Measurements from ENCODE around the gene ACTN1.
A peak's percentile ranks its signal among the peaks of the same experiment; 100 is the strongest.

ACTN1 gene

DNA sequence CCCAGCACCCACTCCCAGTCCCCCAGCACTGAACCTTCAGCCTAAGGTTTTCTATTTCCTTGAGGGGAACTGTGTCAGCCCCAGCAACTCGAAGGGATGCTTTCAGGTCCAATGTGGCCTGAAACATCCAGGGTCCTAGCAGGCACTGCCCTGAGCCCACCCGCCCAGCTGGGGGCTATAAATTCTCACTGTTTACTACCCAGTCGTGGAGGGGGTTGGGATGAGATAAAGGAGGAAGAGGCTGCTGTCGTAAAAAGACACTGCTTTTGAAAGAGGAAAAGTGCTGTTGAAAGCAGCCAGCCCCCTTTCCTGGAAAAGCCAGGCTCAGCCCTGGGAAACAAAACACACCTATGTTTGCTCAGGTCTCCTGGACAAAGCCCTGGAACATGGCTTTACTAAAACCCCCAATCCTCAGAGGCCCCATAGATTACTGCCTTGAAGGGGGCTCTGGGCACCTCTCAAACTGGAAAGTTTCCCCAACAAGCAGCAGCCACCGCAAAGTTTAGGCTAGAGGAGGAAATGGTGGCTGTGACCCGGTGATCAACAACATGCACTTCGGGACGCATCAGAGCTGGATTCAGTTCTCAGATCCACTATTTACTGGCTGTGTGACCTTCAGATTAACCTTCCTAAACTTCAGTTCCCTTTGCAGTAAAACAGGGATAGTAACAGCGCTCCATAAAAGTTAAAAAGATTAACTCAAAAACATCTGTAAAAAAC lies 51.0 kb downstream of the ACTN1 start:
- DNase-seq: no peak
- Mint-ChIP-seq H3K27me3 (peaks cover 0 to 35% of the 10 kb centered on the region in 2 donors), H3K27ac (no peak overlapping the region), H3K36me3 (ENCODE audit: insufficient read depth) (peaks cover 4% of the 10 kb centered on the region), H3K4me1 (ENCODE audit: low read depth in 2 of 2) (no peaks in the 10 kb centered on the region), H3K4me3 (no peak overlapping the region), H3K9me3 (peaks cover 0 to 4% of the 10 kb centered on the region in 2 donors)
- ATAC-seq (replicated peaks): no peak

GRCh38 chr14:68927089-68927488 lies 52.0 kb downstream of the ACTN1 start:
- DNase-seq (no peak), ATAC-seq (replicated peaks) (no peak)
- peaks cover 0 to 35% of the 10 kb centered on the region in 2 donors for H3K27me3 Mint-ChIP-seq
- H3K27ac Mint-ChIP-seq: no peak overlapping the region
- H3K4me3 Mint-ChIP-seq: no peak overlapping the region
- peaks cover 0 to 4% of the 10 kb centered on the region in 2 donors for H3K9me3 Mint-ChIP-seq
- H3K4me1 Mint-ChIP-seq (ENCODE audit: low read depth in 2 of 2): no peaks in the 10 kb centered on the region
- H3K36me3 Mint-ChIP-seq (ENCODE audit: insufficient read depth): peaks cover 4% of the 10 kb centered on the region

GRCh38 chr14:68926236-68926635 lies 52.9 kb downstream of the ACTN1 start:
- ATAC-seq (replicated peaks) (no peak), DNase-seq (no peak)
- Mint-ChIP-seq H3K36me3 (ENCODE audit: insufficient read depth) (peaks cover 4% of the 10 kb centered on the region), H3K27me3 (peaks cover 0 to 35% of the 10 kb centered on the region in 2 donors), H3K4me3 (no peak overlapping the region), H3K27ac (no peak overlapping the region), H3K4me1 (ENCODE audit: low read depth in 2 of 2) (no peaks in the 10 kb centered on the region), H3K9me3 (peaks cover 0 to 4% of the 10 kb centered on the region in 2 donors)

DNA sequence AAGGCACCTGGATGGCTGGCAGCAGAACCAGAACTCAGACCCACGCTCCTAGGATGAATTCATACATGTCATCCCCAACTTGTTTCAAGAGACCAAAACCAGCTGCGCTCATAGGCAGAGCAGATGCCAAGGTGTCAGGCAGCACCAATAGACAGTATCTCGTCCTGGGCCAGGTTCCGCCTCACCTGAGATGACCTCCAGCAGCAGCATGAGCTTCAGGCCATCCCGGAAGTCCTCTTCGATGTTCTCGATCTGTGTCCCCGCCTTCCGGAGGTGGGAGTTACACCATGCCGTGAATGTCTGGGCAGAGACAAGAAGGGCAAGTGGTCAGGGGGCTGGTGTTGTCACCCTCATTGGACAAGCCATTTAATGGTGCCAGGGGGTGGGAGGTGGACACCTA lies 53.7 kb downstream of the ACTN1 start:
- Mint-ChIP-seq H3K27ac (no peak overlapping the region), H3K36me3 (ENCODE audit: insufficient read depth) (peaks cover 4% of the 10 kb centered on the region), H3K9me3 (peaks cover 0 to 4% of the 10 kb centered on the region in 2 donors), H3K4me3 (no peak overlapping the region), H3K27me3 (peaks cover 0 to 35% of the 10 kb centered on the region in 2 donors), H3K4me1 (ENCODE audit: low read depth in 2 of 2) (peaks cover 0 to 2% of the 10 kb centered on the region in 2 donors)
- ATAC-seq (replicated peaks): no peak
- no peak for DNase-seq

- H3K27me3 Mint-ChIP-seq: peaks cover 0 to 28% of the 10 kb centered on the region in 2 donors
- H3K4me3 Mint-ChIP-seq: no peak overlapping the region
- DNase-seq (no peak), ATAC-seq (replicated peaks) (no peak)
- peaks cover 0 to 2% of the 10 kb centered on the region in 2 donors for H3K4me1 Mint-ChIP-seq (ENCODE audit: low read depth in 2 of 2)
- H3K36me3 Mint-ChIP-seq (ENCODE audit: insufficient read depth): peaks cover 4% of the 10 kb centered on the region
- peaks cover 0 to 4% of the 10 kb centered on the region in 2 donors for H3K9me3 Mint-ChIP-seq
- H3K27ac Mint-ChIP-seq: no peak overlapping the region
Observed at GRCh38 chr14:68924186-68925158, 54.6 kb downstream of the ACTN1 start.

GRCh38 chr14:68922886-68923285 lies 56.2 kb downstream of the ACTN1 start:
- peaks cover 0 to 4% of the 10 kb centered on the region in 2 donors for H3K9me3 Mint-ChIP-seq
- DNase-seq (no peak), ATAC-seq (replicated peaks) (no peak)
- H3K27ac Mint-ChIP-seq: no peak overlapping the region
- peaks cover 0 to 13% of the 10 kb centered on the region in 2 donors for H3K27me3 Mint-ChIP-seq
- H3K4me3 Mint-ChIP-seq: no peak overlapping the region
- H3K4me1 Mint-ChIP-seq (ENCODE audit: low read depth in 2 of 2): peaks cover 0 to 2% of the 10 kb centered on the region in 2 donors
- H3K36me3 Mint-ChIP-seq (ENCODE audit: insufficient read depth): peaks cover 4% of the 10 kb centered on the region

DNA sequence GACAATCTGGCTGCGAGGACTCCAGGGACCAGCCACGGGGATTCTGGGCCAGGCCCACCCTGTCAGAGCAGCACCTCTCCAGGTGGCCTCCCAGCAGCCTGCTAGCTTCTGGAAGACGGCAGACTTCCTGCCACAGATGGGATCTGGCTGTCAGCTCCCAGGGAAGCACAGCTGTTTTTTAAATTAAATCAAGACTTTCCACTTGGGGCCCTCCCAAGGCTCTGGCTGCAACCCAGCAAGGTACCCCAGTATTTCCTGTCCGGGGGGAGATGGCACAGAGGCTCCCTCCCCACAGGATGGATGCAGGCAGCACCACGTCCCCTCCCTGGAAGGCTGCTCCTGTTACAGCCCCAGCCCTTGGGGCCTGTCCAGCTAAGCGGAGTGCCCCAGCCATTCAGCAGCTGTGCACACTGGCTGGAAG lies 56.9 kb downstream of the ACTN1 start:
- peaks cover under 1% of the 10 kb centered on the region for H3K36me3 Mint-ChIP-seq (ENCODE audit: insufficient read depth)
- peaks cover 0 to 4% of the 10 kb centered on the region in 2 donors for H3K9me3 Mint-ChIP-seq
- H3K27me3 Mint-ChIP-seq: peaks cover 0 to 7% of the 10 kb centered on the region in 2 donors
- H3K4me1 Mint-ChIP-seq (ENCODE audit: low read depth in 2 of 2): peaks cover 0 to 2% of the 10 kb centered on the region in 2 donors
- H3K4me3 Mint-ChIP-seq: no peak overlapping the region
- no peak overlapping the region for H3K27ac Mint-ChIP-seq
- ATAC-seq (replicated peaks): no peak
- no peak for DNase-seq

GRCh38 chr14:68921666-68922065 lies 57.4 kb downstream of the ACTN1 start:
- Mint-ChIP-seq H3K27me3 (peaks cover 0 to 1% of the 10 kb centered on the region in 2 donors), H3K4me1 (ENCODE audit: low read depth in 2 of 2) (peaks cover 0 to 2% of the 10 kb centered on the region in 2 donors), H3K27ac (no peak overlapping the region), H3K4me3 (no peak overlapping the region), H3K36me3 (ENCODE audit: insufficient read depth) (no peaks in the 10 kb centered on the region), H3K9me3 (peaks cover 0 to 4% of the 10 kb centered on the region in 2 donors)
- DNase-seq: no peak
- no peak for ATAC-seq (replicated peaks)

DNA sequence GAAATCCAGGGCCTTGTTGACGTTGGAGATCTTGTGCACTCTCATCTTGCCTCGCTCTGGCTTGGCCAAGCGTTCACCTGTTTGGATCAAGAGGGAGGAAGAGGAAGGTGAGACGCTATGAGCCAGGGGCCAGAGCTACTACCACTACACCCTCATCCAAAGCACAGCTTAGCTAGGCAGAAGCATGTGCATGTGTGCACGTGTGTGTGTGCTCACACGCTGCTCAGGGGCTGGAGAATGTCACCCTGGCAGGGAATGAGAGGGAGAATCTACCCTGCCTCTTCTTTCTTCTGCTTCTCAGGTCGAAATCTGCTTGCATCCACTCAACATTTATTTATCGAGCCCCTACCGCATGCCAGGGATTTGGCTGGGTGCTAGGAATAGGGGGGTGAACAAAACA lies 58.1 kb downstream of the ACTN1 start:
- Mint-ChIP-seq H3K27ac (no peak overlapping the region), H3K36me3 (ENCODE audit: insufficient read depth) (no peaks in the 10 kb centered on the region), H3K4me3 (no peak overlapping the region), H3K4me1 (ENCODE audit: low read depth in 2 of 2) (peaks cover 0 to 2% of the 10 kb centered on the region in 2 donors), H3K27me3 (no peaks in the 10 kb centered on the region), H3K9me3 (peaks cover 0 to 4% of the 10 kb centered on the region in 2 donors)
- DNase-seq (no peak), ATAC-seq (replicated peaks) (no peak)

DNA sequence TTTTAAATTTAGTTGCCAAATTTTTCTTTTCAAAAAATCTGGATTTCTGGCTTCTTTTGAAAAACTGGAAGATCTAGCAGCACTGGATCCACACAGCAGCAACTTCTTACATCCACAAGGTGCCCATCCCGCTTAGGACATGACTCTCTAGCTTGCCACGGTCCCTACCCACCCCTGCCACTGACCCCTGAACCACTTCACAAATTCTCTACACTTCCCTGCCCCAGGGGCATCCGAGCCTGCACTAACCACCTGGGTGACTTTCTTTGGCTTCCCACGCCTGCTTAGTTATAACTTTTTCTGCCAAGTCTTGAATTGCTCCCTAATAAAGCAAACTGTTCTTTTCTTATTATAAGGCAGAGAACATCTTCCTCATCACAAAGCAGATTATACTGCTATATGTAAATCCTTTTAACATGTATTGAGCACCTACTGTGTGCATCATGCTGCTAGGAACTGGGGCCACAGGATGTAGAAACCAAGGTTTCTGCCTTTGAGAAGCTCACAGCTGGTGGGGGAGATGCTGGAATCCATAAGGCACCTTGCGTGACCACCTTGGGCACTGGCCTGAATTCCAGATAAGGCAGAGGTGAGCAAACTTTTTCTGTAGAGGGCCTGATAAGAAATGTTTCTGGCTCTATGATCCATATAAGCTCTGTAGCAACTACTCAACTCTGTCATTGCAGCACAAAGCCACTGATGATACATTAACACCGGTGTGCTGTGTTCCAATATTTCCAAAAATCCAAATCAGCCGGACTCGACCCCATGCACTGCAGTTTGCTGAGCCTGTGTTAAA lies 59.8 kb downstream of the ACTN1 start:
- Mint-ChIP-seq H3K27ac (no peak overlapping the region), H3K9me3 (no peaks in the 10 kb centered on the region), H3K36me3 (ENCODE audit: insufficient read depth) (no peaks in the 10 kb centered on the region), H3K4me1 (ENCODE audit: low read depth in 2 of 2) (peaks cover 0 to 2% of the 10 kb centered on the region in 2 donors), H3K4me3 (no peak overlapping the region), H3K27me3 (no peaks in the 10 kb centered on the region)
- ATAC-seq (replicated peaks): no peak
- DNase-seq: no peak

- H3K27me3 Mint-ChIP-seq: no peaks in the 10 kb centered on the region
- ATAC-seq (replicated peaks) (no peak), DNase-seq (no peak)
- H3K4me1 Mint-ChIP-seq (ENCODE audit: low read depth in 2 of 2): peaks cover 0 to 2% of the 10 kb centered on the region in 2 donors
- no peak overlapping the region for H3K4me3 Mint-ChIP-seq
- H3K9me3 Mint-ChIP-seq: no peaks in the 10 kb centered on the region
- H3K27ac Mint-ChIP-seq: no peak overlapping the region
- H3K36me3 Mint-ChIP-seq (ENCODE audit: insufficient read depth): no peaks in the 10 kb centered on the region
Observed at GRCh38 chr14:68918612-68919011, 60.5 kb downstream of the ACTN1 start.

DNA sequence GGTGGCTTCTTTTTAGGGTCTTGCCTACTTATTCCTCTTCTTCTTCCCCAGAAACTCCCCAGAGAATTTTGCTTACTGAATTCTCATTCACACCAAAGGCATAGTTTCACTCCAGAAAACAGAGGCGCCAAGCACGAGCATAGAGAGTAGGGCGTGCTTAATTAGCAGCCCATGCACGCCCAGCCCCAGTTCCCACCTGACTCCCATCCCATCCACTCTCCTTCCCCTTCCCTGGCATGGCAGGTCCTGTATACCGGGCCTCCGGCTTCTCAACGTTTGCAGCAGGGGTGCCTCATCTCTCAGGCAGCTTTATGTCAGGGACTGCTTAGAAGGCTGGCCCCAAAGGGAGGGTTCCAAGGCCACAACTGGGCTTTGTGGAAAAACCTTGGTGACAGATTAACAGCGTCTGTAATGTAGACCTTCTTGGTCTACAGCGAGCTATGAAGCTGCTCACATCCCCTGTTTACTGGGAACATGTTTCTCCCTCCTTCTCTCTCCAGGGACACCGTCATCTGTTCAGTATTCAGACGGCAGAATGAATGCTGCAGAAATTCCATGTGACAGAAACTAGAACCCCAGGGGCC lies 62.7 kb downstream of the ACTN1 start:
- H3K27ac Mint-ChIP-seq: peak overlapping the region in 1 of 2 donors; percentile 73
- H3K36me3 Mint-ChIP-seq (ENCODE audit: insufficient read depth): no peaks in the 10 kb centered on the region
- ATAC-seq (replicated peaks) (no peak), DNase-seq (no peak)
- H3K27me3 Mint-ChIP-seq: peaks cover 0 to 3% of the 10 kb centered on the region in 2 donors
- H3K4me3 Mint-ChIP-seq: no peak overlapping the region
- H3K9me3 Mint-ChIP-seq: no peaks in the 10 kb centered on the region
- peaks cover 0 to 5% of the 10 kb centered on the region in 2 donors for H3K4me1 Mint-ChIP-seq (ENCODE audit: low read depth in 2 of 2)

DNA sequence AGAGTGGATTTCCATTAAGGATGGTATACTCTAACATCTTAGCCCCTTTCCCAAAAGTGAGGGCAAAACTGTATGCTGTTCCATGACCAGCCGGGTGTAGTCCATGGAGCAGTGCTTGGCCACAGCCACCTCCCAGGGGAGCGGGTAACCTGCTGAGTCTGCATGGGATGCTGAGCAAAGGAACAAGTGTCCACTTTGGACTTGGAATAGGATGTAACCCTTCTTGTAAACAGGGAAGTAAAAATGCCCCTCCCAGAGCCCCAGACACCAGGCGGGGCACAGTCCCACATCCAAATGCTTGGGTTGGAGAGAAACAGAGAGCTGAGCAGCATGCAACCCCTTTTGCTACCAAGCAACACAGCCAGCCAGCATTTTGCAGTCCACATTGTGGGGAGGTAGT lies 65.6 kb downstream of the ACTN1 start:
- H3K27me3 Mint-ChIP-seq: peaks cover 6 to 7% of the 10 kb centered on the region in 2 donors
- peaks cover 0 to 6% of the 10 kb centered on the region in 2 donors for H3K4me1 Mint-ChIP-seq (ENCODE audit: low read depth in 2 of 2)

More for the DNA sequence above, 65.6 kb downstream of the ACTN1 start:
- Mint-ChIP-seq H3K36me3 (ENCODE audit: insufficient read depth) (no peaks in the 10 kb centered on the region), H3K27ac (no peak overlapping the region), H3K9me3 (no peaks in the 10 kb centered on the region), H3K4me3 (no peak overlapping the region)
- no peak for ATAC-seq (replicated peaks)
- DNase-seq: no peak
